Loucy (cell line): ENCODE data around the gene USB1.

Experiments
- CTCF ChIP-seq: fragments of 200-600 bp; sonication (generic); conservative IDR thresholded peaks from 2 replicates; pipeline ENCODE4 v1.5.1; 2014; ENCODE audit warnings: mild to moderate bottlenecking, antibody characterized with exemption, low read length
- EZH2phosphoT487 ChIP-seq: fragments of 200-600 bp; IDR thresholded peaks from 2 replicates; pipeline ENCODE4 v1.6.1; 2018; ENCODE audit warnings: antibody characterized with exemption, mild to moderate bottlenecking, moderate library complexity, borderline replicate concordance

- TF ChIP-seq CTCF (no peak), EZH2phosphoT487 (no peak)
Observed at GRCh38 chr16:58047557-58048348, 46.5 kb downstream of the USB1 start.
